Femur (tissue), 1 donor: Measurements from ENCODE around the gene PRRC1.

Source experiments
- DNase-seq: peaks from one replicate; pipeline ENCODE4 v3.0.0-alpha.2; 2017

PRRC1 gene

DNA sequence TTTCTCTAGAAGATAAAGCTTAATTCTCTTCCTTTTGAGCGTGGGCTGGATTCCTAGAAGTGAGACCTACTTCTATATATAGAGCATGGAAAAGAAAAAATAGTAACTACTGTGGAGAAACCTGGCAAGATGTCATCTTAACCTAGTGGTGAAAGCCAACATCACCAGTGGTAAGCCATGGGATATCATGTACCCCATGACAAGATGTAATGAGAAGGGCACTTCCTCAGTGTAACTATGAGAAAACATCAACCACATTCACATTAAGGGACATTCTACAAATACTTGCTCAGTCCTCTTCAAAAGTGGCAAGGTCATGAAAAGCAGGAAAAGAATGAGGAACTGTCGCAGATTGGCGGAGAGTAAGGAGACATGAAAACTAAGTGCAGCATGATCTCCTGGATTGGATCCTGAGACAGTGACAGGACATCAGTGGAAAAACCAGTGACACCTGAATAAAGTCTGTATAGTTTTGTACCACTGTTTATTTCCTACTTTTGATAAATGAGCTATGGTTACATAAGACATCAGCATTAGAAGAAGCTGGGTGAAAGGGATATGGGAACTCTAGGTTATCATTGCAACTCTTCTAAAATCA, 65.4 kb downstream of the PRRC1 start:
- no peak for DNase-seq

DNA sequence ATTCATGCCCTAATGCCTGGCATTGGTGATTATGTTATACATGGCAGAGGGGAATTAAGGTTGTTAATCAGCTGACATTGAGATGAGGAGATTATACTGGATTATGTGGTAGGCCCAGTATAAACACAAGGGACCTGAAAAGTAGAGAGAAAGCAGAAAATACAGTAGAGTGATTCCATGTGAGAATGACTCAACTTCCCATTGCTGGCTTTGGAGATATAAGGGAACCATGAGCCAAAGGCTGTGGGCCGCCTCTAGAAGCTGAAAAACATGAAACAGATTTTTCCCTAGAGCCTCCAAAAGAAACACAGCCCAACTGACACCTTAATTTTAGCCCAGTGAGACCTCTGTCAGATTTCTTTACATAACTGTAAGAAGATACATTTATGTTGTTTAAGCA, 66.4 kb downstream of the PRRC1 start:
- DNase-seq, result no peak

DNA sequence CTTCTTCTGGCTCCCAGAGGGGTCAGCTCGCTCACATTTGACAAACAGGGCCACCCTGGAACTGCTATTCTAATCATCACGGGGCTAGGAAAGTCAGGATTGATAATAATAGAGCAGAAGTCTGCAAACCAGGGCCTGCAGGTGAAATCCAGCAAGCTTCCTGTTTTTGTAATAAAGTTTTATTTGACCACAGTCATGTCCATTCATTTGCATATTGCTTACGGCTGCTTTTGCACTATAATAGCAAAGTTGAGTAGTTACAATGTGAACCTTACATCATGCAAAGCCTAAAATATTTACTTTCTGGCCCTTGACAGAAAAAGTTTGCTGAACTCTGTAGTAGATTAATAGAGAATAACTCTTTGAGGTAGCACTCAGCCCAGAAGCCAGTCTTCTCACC, 68.2 kb downstream of the PRRC1 start:
- no peak for DNase-seq

DNA sequence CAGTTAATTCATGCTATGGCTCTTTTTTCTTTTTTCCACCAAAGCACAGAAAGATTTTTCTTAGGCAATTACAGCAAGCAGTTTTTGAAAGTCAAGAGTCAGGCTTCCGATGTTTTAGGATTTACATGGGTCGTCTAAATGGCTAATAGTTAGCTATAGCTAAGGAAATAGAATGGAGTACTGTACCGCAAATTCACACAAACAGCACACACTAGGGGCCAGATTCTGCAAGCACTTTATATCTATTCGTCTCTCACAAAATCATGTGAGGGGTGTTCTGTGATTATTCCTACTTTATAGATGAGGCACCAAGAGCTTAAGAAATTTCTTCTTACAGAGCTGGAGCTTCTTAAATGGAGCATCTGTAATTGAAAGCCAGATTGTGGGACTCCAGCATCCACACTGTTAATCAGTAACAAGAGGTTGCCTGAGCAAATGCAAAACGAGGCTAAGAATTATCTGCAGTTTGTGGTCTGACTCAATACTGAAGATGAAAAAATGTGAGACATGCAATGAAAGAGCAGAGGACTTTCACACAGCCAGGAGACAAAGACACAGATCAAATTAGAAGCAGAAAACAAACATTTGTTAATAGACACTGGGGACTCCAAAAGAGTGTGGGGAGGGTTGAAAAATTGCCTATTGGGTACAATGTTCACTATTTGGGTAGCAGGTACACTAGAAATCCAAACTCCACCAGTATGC, 68.8 kb downstream of the PRRC1 start:
- DNase-seq, result no peak

DNA sequence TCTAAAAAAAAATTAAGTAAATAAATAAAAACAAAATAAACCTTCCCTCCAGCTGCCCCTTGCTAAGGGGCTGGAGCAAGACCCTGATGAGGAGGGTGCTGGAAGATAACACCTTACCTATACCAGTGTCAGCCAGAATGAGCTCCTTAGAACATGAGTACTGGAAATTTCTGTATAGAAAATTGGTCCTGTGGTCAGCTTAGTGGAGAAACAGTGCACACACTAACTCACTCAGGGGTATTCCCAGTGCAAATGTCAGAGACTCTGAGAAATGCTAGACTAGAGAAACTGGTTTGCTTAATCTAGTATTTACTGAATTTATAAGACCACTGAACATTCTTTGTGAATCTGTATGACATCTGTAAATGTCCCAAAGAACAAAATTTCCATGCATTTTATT, 69.4 kb downstream of the PRRC1 start:
- DNase-seq, result no peak

DNA sequence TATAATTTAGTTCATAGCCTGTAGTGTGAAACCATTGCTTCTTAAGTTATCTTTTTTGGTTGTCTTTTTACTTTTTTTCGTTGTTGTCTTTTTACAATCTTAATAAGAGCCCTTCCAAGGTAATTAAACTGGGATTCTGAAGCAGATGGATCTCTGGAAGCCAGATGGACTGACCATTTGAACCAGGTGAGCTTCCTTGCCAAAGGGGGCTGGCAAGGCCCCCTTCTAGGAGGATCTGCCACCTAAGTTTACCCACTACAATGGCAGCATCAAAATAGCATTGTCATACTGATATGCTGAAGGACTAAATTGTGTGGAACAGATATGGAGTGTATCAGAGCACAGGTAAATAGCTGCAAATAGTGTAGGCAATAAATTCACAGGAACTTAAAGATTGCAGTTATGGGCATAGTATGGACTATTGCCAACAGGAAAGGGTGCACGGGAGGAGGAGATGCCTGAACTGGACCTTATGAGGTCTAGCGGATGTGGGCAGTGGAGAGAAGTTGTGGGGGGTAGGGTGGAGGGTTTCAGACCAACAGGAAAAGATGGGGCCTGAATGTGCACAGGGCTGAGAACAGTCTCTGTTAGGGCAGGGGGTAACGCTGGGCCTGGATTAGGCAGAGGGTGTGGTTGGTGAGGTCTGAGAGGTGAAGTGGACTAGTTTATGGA, 69.9 kb downstream of the PRRC1 start:
- DNase-seq, result no peak

DNA sequence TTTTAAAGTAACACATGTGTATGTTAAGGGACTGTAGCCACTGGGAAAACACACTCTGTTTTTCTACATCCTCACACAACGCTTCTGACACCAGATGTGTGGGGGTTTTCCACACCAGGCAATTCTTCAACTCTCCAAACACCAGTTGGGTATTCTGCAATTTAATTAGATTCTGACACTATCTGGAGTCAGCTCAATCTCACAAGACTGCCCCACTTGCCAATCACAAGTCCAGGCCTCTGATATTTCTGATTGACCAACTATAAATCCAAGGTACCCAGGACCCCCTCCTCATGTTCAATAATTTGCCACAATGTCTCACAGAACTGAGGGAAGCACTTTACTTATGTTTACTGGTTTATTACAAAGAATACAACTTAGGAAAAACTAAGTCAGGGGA, 70.9 kb downstream of the PRRC1 start:
- no peak for DNase-seq

DNA sequence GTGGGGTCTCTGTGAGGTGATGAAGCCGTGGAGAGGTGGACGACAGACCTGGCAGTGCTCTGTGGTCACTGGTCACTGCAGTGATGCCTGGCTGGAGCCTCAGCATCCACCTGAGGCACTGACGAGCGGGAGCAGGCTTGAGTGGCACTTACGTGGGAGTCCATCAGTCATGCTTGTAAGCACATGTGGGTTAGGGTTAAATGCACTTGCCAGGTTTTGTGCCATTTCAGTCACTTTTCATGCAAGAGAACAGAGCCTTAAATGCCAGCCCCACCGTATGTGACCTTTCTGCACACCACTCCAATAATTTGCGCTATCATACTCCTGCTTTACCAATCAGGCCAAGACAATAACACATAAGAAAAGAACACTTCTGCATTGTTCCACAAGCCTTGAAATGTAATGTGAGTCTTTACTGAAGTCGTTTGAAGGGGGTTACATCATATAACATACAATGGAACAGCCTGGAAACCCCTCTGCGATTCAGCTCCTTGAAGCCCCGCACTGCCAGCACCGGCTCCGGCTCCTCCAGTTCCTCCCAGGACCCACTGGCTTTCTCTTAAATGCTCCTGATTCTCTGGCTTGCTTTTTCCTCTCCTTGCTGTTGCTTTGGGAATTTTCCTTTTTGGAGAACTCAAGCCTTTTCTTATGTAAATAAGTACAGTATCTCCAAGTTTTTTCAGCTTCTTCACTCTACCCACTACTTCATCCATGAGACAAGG, 72.0 kb downstream of the PRRC1 start:
- no peak for DNase-seq

DNA sequence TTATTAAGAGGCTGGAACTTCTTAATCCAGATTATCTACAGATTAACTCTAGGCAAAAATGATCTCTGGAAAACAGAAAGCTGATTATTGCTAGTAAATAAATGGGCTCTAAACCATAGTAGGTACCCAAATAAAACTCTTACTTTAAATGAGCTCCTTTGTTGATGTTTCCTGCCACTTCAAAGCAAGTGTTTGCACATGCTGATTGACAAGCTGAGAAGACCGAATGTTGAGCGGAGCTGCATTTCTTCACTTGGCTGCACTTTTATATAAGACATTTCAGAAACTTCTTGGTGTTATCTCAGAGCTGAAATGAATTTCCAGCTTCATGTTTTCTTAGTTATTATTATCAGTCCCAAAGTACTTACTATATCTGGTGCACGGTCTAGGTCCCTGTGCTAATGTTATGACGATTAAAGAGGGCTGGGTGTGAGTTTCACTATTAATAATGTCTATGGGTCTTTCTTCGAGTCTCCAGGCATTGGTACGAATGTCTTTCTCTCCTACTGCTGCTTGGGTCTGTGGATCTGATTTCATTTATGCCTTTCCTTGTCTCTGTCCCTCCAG, 72.8 kb downstream of the PRRC1 start:
- no peak for DNase-seq

DNA sequence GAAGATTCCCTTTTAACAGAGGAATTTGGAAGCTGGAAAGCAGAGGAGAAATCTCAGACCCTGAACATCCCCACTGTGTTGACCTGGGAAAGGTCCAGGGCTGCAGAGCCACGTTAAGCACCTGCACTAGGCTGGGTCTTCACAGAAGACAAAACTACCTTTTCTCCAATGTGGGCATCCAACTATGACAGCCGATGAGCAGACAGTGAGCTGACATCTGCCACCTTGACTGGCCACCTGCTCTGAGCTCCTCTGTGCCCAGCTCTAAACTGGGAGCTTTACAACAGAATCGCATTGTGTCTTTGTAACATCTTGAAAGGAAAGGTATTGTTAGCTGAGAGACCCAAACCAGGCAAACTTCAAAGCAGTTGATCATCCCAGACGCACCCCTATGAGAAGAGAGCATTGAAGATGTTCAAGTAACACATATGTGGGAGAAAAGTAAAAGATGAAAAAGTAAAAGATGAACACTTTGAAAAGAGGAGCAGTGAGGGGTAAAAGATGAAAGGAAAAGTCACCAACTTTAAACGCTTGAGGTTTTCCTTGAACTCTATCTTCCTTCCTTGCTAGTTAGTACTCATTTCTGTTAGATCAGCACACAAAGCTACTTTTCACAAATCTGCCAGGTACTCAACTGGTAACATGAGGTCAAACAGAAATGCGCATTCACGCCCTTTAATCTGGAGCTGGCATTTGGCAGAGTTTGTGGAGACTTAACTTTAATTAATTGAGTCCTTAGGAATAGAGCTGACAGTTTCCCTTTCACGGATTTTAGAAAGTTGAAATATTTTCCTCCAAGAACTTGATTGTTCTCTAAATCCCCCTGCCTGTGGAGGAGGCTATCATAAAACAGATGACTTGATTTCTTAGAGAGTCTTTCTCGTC, 78.3 kb downstream of the PRRC1 start:
- DNase-seq, result no peak

DNA sequence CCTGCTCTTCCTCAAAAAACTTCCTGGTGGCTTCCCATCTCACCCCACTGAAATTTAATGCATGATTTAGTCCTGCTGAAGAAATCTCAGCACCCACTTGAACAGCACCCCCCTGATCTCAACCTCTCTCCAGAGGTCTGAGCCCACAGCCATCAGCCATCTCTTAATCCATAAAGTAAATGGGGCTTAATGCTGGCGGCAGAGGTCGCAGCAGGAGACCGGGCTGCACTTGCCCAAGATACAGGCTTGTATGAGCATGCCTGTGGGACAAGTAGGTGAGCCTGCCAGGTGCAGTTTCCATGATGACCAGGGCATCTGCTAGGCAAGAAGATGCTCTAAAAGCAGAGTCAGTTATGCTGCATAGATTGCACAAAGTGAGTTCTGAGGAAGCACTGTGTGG, 79.1 kb downstream of the PRRC1 start:
- no peak for DNase-seq

DNA sequence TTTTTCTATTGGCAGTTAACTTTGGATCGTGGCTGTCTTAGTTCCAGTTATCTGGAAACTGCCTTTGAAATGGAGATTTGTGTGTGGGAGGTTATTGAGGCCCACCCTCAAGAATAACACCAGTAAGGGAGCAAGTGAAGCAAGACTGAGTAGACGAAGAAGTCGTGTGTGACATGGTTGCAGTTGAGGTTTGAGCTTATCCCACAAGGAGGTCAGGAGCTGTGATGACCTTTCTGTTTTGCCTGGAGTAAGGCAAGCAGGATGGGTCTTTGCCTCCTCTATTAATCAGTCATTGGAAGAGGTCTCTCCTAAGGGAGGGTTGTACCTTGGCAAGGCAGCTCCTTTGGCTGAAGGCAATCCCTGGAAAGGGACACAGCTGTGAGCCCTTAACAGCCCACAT, 81.9 kb downstream of the PRRC1 start:
- no peak for DNase-seq

DNA sequence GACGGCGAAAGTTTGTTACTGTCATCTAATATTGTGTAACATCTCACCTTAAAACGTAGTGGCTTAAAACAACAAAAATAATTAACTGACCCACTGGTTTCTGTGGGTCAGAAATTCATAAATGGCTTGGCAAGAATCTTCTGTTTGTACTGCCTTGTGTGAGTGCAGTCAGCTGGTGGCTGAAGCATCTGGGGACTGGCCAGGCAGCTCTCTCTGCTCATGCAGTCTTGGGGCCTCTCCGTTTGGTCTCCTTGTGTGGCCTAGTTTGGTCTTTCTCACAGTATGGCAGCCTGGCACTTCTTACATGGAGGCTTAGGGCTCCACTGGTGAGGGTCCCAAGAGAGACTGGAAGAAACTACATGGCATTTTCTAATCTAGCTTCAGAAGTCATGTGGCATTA, 82.4 kb downstream of the PRRC1 start:
- no peak for DNase-seq

DNA sequence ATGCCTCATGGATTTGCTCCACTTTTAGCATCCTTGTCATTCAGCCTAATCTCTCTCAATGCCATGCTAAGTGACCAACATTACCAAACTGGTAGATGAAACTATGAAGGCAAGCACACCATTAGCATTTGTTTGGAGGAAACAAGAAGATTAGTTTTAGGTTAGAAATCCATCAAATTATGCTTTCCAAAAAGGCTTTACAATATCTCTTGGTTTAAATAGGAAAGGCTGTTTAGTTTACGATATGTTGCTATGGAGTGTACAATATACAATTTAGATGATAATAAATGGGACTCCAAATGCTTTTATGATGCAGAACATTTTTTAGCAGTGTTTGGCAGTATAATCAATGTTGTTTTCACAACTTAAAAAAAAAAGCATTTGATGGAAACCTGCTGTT, 83.7 kb downstream of the PRRC1 start:
- DNase-seq, result no peak

DNA sequence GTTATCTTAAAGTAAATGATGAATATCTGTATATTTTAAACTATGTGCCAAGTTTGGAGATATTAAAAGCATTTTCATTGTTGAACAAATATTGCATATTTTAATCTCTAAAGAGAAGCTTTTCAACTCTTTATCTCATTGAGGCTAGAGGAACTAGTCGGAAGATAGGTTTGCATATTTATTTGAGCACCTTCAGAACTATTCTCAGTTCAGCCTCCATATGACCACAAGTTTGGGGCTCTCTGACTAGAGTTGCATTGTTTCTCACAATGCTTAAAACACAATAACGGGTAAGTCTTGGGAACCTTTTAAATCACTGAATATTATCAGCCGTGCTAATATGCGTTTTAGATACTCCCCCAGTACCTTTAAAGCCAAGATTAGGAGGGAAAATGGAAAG, 84.2 kb downstream of the PRRC1 start:
- no peak for DNase-seq

DNA sequence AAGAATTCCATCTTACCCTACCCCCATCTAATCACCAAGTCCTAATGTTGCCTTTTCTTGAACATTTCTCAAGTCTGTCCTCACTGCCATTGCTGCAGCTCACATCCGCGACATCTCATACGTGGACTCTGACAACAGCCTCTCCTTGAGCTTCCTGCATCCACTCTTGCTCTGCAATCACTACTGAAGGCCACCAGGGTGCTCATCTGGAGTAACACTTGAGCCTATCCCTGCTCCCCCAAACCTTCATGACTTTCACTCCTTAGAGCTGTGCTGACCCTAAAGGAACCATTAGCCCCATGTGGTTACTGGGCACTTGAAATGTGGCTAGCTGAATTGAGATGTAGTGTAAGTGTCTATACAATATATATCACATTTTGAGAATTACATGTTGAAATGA, 85.0 kb downstream of the PRRC1 start:
- no peak for DNase-seq

DNA sequence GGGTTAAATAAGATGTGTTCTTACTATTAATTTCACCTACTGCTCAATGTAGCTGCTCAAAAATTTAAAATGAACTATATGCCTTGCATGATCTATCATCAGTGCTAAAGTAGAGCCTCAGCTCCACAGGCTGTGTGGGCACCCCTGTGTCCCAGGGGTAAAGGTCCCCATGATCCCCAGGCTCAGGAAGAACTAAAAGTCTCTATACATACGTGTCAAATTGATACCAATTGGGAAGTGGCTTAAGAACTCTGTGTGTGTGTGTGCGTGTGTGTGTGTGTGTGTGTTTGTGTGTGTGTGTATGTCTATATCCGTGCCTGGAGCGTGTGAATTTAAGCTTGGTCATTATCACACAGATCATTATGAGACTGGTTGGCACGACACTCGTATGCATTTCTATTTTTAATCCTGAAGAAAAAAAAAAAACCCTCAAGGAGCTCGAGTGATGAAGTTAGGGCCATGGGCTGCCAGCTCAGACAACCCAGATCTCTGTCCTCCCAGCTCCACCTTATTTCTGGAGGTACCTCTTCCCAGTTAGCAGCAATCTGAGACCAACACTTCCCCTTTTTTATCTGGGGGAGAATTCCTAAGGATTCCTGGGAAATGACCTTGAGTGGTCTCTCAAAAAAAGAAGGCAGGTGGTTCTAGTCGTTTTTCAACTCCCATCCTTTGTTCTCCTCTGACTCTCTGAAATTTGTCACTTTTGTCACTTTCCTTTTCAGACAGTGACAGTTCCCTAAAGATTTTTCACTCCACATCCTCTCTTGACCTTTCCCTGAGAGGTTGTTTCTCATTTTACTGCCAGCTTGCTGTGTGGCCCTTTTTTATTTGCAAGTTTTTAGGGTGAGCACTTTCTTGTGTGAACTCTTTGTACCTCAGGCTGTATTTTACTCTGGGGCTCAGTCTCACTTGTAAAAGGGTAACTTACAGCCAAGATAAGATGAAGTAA, 85.7 kb downstream of the PRRC1 start:
- DNase-seq, result no peak
